ENCODE data around the gene STARD10.

GRCh38 chr11:72770799-72771198, 23.0 kb downstream of the STARD10 start:
- TF ChIP-seq CTCF (conservative IDR thresholded peaks at IDR 0.05; ENCODE audit: low read depth in 2 of 2) (no peak), REST (IDR thresholded peaks at IDR 0.05; ENCODE audit: unreplicated experiment) (no peak), ZNF114 (CRISPR knock-in tag; IDR thresholded peaks at IDR 0.05) (no peak), POLR2AphosphoS5 (IDR thresholded peaks at IDR 0.05; ENCODE audit: low read depth) (no peak), EZH2 (IDR thresholded peaks at IDR 0.05; ENCODE audit: low read depth, unreplicated experiment) (no peak), ZNF462 (CRISPR knock-in tag; IDR thresholded peaks at IDR 0.05) (no peak), CREB1 (CRISPR knock-in tag; IDR thresholded peaks at IDR 0.05; ENCODE audit: low read depth) (no peak), EZH2phosphoT487 (IDR thresholded peaks at IDR 0.05; ENCODE audit: unreplicated experiment) (no peak), ETS1 (IDR thresholded peaks at IDR 0.05) (no peak), JUNB (IDR thresholded peaks at IDR 0.05; ENCODE audit: unreplicated experiment) (no peak)

Measured in GM23338 (cell line).